ENCODE results near the gene RASIP1.
A peak's percentile ranks its signal among the peaks of the same experiment; 100 is the strongest.
"Not testable (repeated sequence)": the region's sequence is repeated elsewhere in the genome, so short reads cannot be mapped to it uniquely, and the experiment has no call there.

RASIP1 gene

DNA sequence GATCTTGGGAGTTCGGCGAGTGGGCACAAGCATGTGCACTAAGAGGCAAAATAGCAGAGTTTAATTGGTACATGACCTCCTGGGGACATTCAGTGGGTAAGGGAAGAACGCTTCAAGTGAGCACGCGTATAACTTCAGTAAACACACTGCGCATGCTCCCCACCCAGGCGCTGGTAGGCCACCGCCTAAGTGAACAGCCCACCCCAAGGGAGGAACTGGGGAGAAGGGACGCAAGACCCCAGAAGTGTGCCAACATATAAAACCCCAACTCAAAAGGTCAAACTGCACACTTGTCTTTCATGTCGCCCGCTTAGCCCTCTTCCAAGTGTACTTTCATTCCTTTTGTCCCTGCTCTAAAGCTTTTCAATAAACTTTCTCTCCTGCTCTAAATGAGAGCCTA lies 57.1 kb downstream of the RASIP1 start:
- peak; percentile 65 for DNase-seq (ENCODE audit: low read depth)
- H3K4me3 ChIP-seq (ENCODE audit: low read depth, low read length): peak overlapping the region; percentile 28

DNA sequence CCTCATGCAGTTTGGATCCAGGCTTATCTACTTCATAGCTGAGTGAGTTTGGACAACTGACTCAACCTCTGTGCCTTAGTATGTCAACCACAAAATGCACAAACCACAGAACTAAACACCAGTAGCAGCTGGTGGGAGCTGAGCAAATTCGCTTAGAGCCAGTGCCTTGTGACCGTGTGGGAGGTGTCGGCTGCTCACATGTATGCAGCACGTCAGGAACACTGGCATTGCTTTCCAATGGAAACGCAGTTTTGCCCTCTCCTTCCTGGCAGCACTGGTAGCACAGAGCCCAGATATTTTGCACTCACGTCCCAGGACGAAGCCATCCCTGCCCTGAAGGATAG lies 59.3 kb downstream of the RASIP1 start:
- DNase-seq (ENCODE audit: low read depth): peak; percentile 77
- TF ChIP-seq, protein P1, sequence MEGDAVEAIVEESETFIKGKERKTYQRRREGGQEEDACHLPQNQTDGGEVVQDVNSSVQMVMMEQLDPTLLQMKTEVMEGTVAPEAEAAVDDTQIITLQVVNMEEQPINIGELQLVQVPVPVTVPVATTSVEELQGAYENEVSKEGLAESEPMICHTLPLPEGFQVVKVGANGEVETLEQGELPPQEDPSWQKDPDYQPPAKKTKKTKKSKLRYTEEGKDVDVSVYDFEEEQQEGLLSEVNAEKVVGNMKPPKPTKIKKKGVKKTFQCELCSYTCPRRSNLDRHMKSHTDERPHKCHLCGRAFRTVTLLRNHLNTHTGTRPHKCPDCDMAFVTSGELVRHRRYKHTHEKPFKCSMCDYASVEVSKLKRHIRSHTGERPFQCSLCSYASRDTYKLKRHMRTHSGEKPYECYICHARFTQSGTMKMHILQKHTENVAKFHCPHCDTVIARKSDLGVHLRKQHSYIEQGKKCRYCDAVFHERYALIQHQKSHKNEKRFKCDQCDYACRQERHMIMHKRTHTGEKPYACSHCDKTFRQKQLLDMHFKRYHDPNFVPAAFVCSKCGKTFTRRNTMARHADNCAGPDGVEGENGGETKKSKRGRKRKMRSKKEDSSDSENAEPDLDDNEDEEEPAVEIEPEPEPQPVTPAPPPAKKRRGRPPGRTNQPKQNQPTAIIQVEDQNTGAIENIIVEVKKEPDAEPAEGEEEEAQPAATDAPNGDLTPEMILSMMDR (conservative IDR thresholded peaks at IDR 0.05; ENCODE audit: low read depth, low read length): no peak
- no peak overlapping the region for H3K4me3 ChIP-seq (ENCODE audit: low read depth, low read length)

More for the DNA sequence above, 57.1 kb downstream of the RASIP1 start:
- TF ChIP-seq, protein P1 (conservative IDR thresholded peaks at IDR 0.05; ENCODE audit: low read depth, low read length): no peak

DNA sequence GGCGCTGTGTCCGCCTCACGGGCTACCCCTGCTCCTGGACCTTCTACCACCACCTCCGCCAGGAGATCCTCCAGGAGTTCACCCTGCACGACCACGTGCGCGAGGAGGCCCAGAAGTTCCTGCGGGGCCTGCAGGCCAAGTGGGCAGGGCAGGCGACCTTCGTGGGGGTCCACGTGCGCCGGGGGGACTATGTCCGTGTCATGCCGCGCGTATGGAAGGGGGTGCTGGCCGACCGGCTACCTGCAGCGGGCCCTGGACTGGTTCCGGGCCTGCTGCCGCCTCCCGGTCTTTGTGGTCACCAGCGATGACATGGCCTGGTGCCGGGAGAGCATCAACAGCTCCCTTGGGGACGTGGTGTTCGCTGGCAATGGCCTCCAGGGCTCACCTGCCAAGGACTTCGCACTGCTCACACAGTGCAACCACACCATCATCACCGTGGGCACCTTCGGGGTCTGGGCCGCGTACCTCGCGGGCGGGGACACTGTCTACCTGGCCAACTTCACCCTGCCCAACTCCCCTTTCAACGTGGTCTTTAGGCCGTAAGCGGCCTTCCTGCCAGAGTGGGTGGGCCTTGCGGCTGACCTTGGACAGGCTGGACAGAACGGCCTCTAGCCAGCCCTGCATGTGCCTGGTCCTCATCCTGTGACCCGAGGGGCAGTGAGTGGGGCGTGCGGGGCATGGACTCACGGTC lies 59.8 kb downstream of the RASIP1 start:
- no peak overlapping the region for H3K4me3 ChIP-seq (ENCODE audit: low read depth, low read length)
- TF ChIP-seq, protein P1 (conservative IDR thresholded peaks at IDR 0.05; ENCODE audit: low read depth, low read length): no peak

DNA sequence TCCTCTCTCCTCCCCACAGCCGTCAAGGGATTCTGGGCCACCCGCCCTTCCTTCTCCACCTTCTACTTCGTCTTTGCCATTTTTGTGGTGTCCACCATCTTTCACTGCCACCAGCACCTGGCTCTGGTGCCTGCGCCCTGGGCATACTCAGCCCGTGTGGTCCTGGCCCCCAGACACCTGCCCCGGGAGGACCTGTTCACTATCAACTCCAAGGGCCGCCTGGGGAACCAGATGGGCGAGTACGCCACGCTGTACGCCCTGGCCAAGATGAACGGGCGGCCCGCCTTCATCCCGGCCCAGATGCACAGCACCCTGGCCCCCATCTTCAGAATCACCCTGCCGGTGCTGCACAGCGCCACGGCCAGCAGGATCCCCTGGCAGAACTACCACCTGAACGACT lies 60.4 kb downstream of the RASIP1 start:
- H3K4me3 ChIP-seq (ENCODE audit: low read depth, low read length); DNase-seq (ENCODE audit: low read depth): not testable (repeated sequence)

More for the DNA sequence above, 59.8 kb downstream of the RASIP1 start:
- no peak for DNase-seq (ENCODE audit: low read depth)

DNA sequence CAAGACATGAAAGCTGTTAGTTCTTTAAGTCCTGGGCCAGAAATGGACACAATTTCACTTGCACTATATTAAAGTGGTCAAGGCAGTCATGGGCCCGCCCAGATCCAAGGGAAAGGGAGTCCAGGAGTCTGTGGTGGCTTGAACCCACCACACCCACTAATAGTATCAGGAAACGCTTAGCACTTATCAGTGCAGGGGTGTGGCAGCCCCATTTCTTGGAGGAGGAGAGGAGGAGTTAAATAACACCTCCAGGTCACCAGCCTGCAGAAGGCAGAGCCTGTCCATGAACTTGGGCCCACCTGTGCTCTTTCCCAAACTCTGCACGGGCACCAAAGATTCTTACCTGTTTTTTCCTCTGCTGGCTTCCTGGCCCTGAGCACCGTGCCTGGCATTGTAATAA lies 62.2 kb downstream of the RASIP1 start:
- no peak overlapping the region for H3K4me3 ChIP-seq (ENCODE audit: low read depth, low read length)
- DNase-seq (ENCODE audit: low read depth): no peak
- TF ChIP-seq, protein P1 (conservative IDR thresholded peaks at IDR 0.05; ENCODE audit: low read depth, low read length): no peak

DNA sequence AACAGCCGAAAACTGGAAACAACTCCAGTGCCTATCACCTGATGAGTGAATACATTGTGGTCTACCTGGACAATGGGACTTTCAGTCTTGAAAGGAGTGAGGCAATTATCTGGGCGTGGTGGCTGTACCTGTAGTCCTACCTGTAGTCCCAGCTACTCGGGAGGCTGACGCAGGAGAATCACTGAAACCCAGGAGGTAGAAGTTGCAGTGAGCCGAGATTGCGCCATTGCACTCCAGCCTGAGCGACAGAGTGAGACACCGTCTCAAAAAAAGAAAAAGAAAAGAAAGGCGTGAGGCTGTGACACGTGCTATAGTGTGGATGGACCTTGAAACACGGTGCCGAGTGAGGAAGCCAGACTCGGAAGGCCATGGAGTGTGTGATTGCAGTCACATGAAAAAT lies 63.5 kb downstream of the RASIP1 start:
- no peak for DNase-seq (ENCODE audit: low read depth)
- TF ChIP-seq, protein P1 (conservative IDR thresholded peaks at IDR 0.05; ENCODE audit: low read depth, low read length): no peak
- no peak overlapping the region for H3K4me3 ChIP-seq (ENCODE audit: low read depth, low read length)

DNA sequence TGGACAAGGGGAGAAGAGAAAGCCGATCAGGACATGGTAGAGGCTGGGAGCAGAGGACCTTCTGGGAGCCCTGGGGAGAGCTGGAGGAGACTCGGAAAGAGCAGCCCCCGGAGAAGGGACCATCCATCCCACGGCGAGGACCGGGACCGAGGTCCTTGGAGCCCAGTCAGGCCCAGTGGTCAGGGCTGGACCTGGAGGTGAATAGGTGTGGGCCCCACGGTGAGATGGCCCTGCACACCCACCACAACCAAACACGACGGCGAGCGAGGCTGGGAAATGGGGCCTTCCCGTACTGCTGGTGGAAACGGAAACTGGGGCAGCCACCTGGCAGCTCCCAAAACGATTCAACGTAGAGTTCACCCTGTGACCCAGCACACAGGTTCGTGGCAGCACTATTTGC lies 63.9 kb downstream of the RASIP1 start:
- TF ChIP-seq, protein P1 (conservative IDR thresholded peaks at IDR 0.05; ENCODE audit: low read depth, low read length): no peak
- DNase-seq (ENCODE audit: low read depth): no peak
- H3K4me3 ChIP-seq (ENCODE audit: low read depth, low read length): no peak overlapping the region
